Stimulated activated CD8-positive, alpha-beta memory T cell treated with anti-CD3 and anti-CD28 coated beads, Interleukin-4, amount 100 ng/mL, for 1 hour (primary cell): ENCODE results near the gene ORC2.
A peak's percentile ranks its signal among the peaks of the same experiment; 100 is the strongest.
"Not testable (repeated sequence)": the region's sequence is repeated elsewhere in the genome, so short reads cannot be mapped to it uniquely, and the experiment has no call there.

Experiments used
- DNase-seq, 2 donors: peaks; one replicate each; pipeline ENCODE4 v3.0.0-alpha.2; 2020; ENCODE audit warnings: low read depth in 2 of 2, low spot score in 1 of 2

Gene ORC2

DNA sequence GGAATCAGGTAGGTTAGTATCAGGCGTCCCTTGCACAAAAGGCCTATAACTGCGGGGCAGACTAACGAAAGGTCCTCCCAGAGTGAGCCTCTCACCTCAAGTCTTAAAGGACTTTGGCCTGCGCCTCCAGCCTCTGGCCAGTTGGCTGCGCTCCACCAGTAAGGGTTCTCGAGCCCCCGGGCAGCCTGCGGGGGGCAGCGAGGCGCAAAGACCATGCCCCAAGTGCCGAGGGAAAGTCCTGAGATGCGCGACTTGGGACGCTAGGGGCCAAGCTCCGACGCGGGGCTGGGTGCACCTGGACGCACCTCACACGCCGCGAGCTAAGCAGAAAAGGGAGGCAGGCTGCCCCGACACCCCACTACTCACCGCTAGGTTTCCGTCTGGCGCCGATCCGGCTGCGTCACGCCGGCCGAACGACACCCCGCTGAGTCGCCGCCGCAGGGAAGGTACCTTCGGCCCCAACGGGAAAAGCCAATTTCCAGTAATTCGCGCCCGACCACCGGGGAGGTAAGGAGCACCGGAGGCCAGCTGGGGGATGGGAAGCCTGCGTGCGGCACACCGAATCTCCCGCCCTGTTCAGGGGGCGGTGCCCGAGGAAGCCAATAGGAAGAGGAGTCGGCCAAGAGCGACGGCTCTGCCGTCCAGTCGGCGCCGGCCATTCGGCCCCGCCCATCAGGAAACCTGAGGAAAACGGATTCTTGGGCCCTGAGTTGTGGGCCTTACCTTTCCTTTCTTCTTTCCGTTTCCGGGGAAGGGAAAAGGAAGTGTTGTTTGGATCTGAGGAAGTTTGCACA lies at the start of gene ORC2:
Gene ORC2, minus strand, starts transcription at position 537 of the 794 bp plus-strand sequence. CDS start 5,537 bp downstream, outside the sequence.
- peak; percentile 75 to 86 for DNase-seq

DNA sequence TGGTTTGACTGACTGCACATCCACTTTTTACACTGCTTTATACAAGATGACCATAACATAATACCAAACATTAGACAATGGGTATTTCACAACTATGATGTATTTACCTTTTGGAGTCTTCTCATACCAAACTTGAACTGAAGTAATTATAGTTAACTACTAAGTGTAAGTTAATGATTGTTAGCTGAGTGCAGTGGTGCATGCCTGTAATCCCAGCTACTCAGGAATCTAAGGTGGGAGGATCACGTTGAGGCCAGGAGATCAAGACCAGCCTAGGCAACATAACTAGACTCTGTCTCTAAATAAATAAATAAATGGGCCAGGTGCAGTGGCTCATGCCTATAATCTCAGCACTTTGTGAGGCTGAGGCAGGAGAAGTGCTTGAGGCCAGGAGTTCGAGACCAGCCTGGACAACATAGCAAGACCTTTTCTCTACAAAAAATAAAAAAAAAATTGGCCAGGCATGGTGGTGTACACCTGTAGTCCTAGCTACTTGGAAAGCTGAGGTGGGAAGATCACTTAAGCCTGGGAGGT lies 44.9 kb upstream of the ORC2 start:
- no peak for DNase-seq

DNA sequence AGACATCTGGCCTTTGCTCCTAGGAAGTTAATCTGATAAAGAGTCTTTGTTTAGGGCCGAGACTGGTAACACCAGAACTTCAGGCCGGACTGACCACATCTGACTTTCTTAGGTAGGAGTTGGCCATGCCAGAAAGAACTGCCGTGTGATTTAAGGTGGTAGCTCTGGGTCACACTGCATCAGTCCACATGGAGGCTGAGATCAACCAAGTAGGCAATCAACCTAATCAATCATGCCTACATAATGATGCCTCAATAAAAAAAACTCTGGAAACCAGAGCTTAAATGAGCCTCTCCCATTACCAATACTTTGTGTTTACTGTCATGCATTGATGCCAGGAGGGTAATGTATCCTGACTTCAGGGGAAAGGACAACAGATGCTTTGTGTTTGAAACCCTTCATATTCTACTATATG lies 44.1 kb upstream of the ORC2 start:
- DNase-seq, result no peak

DNA sequence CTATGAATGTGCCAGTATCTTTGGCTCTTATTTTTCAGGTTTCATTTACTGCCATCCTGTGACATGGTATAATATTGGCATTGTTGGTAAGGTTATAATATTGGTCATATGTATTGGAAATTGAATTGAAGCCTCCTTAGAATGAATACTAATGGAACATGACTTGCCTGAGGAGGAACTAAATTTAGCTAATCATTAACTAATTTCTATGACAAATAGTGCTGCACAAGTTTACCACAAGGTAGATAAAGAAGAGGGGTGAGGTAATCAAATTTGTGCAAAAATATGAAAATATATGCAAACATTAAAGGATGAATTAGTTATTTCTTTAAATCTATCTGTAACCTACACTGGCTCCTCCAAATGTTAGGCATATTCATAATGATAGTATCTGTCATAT lies 43.2 kb upstream of the ORC2 start:
- no peak for DNase-seq

DNA sequence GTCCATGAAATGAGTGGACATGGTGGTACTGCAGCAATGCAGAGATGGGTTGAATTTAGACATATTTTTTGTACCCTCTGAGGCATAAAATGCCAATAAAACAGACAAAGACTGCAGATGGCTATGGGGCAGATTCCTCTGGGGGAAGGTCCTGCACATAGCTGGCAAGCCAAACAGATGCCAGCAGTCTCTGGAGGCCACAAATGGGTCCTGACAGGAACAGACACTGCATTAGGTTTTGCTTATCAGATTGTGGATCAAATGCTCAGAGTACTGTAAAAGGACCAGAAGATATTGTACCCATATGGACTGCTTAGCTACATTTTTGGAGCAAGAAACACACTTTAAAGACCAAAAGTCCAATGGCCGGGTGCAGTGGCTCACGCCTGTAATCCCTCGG lies 40.9 kb upstream of the ORC2 start:
- no peak for DNase-seq

DNA sequence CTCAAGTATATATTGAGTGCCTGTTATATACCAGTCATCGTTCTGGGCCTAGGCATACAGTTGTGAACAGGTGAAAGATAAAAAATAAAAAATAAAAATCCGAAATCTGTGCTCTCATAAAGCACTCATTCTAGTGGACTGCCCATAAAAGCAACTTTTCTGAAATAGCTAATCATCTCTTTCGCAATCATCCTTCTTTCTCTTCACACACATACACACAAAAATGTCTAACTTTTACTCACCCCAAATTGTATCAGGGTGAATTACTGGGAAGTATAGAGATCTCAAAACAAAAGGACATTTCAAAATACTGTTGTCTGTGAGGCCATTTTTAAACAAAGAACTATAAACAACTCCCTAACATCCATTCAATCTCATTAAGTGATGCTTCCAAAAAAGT lies 29.6 kb upstream of the ORC2 start:
- DNase-seq, result no peak

DNA sequence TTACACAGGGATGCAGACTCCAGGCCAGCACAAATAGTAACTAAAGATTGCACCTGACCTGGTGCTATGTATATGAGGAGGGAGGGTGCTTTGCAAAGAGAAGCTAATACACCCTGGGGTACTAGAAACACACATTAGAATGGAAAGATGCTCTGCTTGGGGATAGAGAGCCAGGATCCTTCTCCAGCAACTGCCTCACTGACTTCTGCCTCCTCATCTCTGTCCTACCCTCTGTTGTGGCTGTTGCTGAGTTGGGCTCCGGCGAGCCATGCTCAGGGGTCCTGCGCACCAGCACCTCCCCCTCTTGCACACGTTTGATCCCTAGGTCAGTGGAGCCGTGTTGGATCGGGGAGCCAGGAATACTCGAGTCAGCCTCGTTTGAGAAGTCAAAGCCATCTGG lies 23.7 kb upstream of the ORC2 start:
- no peak for DNase-seq

DNA sequence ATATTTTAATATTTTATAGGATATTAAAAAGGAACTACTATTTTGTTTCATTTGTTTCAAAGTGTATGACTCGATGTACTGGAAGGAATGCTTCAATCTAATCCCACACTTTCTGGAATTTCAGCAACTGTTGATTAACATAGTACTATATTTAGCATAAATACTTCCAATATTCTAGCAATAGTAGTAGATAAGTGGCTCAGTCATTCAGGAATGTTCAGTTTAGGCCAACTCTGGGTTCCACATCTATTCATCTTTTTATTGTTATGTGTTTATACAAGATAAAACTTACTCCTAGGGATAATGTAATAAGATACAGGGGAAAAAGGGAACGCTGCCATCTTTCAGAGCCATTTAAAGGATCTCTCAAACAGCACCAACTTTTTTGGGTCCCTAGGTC lies 22.3 kb upstream of the ORC2 start:
- no peak for DNase-seq

DNA sequence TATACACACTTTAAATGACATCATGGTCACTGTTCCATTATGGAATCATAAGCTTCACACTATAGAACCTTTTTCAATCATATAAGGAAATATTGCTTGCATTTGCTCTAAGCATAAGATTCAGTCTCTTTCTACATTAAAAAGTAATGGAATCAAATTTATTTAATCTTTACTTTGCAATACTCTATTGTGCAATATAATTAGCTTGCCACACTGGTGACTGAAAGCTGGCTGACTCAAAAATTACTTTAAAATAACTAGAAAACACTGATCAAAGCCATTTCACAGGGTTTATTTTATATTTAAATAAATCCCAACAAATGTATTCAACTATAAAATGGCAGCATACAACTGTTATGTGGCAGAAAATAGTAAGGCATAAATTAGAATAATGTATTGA lies 13.2 kb upstream of the ORC2 start:
- no peak for DNase-seq

DNA sequence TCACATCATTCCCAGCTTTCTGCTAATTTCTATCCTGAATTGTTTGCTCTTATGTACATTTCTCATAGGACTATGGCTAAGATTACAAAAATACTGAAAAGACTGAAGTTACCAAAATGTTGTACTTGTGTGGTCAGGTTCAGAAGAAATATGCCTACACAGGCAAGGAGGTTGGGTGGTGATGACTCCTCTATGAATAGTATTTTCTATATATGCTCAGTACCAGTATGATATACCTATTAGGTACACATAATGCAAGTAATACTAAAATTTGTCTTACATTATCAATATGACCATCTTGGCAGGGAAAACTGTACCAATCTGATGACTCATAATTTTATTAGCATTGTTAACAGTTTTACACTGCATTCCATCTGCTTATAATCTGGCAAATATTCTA lies 12.2 kb upstream of the ORC2 start:
- DNase-seq, result no peak

DNA sequence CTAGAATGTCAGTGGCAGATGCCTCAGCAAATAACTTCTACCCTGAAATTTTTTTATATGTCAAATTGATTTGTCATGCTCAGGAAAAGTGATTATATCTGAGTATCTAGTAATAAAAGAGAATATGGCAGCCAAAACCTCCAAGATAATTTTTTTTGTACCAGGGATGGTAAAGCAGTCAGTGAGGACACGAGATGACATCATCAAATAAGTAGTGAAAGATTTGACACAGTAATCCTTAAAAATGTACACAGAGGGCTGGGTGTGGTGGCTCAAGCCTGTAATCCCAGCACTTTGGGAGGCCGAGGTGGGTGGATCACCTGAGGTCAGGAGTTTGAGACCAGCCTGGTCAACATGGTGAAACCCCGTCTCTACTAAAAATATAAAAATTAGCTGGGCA lies 6.6 kb upstream of the ORC2 start:
- DNase-seq, result not testable (repeated sequence)

DNA sequence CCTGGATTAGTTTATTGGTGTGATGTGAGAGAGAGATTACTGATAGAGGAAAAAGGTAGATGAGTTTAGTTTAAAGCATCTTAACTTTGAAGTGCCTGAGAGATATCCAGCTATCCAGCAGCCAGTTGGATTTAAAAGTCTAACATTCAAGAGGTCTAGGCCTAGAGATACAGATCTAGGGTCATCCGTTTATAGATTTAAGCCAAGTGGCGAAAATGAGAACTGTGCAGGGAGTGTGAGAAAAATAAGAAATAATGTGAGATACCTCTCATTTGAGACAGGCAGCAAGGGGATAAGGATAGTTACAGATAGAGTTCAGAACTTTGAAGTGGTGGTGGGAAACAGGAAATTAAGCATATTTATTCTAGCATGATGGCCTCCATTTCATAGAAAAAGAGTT lies 5.3 kb upstream of the ORC2 start:
- no peak for DNase-seq

DNA sequence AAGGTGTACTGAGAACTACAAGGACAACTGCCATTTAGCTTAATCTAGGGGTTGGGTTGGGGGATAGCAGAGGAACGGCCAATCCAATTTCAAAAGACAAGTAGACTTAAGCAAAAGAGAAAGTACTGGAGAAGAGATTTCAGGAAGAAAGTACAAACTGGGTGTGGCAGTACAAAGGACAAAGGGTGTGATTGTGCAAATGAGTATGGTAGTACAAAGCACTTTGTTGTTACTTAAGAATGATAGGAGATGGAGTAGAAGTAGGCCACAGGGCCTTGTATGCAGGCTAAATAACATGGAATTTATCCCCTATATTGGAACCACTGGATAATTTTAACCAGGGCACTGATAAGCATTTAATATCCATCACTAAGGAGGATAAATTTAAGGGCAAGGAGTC lies 4.7 kb upstream of the ORC2 start:
- no peak for DNase-seq

DNA sequence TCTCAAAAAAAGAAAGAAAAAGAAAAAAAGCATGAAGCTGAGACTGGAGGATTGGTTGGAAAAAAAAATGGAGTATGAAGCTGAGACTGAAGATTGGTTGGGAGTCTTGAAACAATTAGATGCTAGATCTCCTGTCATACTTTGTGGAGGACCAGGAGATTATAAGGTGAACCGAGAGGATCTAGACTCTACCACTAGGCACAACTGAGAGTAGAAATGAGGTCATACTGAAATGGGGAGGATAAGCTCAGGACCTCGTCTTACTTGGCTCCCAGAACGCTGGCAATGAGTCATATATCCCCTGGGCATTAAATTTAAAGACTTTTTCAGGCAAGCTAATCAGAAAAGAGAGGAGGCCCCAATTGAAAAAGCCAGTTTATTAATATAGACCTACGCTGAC lies 3.3 kb upstream of the ORC2 start:
- DNase-seq, result no peak

DNA sequence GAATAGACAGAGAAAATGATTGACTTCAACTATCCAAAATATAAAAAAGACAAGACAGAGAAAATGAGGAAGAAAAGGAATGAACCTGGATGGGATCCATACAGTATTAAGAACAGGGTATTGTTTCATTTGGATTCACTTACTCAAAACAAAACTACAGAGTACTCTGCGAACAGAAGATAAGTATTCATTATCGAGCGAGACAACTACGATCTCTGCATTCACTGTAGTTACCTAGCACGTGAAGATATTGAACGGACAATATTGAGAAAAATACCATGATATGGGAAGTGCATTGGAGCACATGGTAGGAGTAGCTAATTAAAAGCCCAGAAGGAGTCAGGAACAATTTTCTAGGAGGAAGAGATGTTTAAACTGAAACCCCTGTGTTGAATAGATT lies 1.0 kb upstream of the ORC2 start:
- DNase-seq, result no peak

DNA sequence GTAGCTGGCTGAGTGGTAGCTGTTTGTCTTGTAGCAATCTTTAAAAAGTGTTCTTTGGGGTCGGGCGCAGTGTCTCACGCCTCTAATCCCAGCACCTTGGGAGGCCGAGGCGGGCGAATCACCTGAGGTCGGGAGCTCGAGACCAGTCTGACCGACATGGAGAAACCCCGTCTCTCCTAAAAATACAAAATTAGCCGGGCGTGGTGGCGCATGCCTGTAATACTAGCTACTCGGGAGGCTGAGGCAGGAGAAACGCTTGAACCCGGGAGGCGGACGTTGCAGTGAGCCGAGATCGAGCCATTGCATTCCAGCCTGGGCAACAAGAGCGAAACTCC lies 425 bp upstream of the ORC2 start:
- DNase-seq, result not testable (repeated sequence)

DNA sequence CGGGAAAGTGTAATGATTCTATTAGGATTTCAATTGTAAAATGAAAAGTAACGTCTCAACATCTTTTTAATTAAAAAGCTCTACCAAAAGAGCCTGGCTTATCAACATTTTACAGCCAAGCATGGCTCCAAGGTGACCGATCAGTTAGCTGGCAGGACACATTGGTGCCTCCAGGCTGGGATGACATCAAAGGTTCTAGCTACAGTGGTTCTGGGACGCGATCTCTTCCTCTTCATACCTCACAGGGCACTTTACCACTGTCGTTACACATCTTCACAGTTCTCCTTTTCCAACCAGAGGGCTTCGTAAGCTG lies 693 bp downstream of the ORC2 start:
- DNase-seq, result no peak

DNA sequence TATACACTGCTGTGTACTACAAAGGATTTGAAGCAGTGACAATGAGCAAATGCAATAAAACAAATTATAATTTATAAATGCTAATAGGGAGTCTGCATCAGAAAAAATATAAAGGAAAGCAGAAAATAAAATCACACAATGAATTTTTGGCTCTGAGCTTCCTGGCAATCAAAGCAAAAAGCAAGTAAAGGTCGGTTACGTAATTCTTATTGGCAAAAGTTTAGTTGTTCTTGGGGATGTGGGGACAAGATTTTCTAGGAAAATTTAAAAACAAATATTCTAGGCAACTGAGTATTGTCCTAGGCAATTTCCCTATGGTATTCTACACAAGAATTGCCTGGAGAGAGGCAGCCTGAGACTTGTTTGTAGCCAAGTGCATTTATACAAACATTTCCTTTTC lies 1.8 kb downstream of the ORC2 start:
- DNase-seq, result no peak

DNA sequence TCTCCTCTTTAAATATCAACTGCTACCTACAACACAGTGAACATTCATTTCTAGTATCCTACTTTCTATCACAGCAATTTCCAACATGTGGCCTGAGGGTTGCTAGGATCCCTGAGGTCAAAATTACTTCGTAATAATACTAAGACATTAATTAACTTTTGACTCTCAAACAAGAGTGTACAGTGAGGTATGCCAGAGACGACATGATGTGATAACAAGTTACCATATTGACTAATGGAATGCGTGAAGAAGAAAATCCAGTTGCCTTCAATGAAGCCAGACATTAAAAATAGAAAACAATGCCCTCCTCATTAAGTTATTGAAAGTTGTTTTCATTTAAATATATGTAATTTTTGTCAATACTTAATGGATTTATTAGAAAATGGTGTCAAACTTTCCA lies 13.1 kb downstream of the ORC2 start:
- no peak for DNase-seq

DNA sequence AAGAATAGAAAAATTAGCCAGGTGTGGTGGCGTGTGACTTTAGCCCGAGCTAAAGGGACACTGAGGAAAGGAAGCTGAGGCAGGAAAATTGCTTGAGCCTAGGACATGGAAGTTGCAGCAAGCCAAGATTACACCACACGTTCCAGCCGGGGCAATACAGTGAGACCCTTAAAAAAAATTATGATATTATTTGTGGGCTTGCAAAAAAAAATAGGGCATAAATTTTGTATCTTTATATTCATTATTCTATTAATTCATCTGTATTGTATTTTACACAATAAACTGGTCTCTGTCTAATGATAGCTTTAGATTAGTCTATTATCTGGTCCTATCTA lies 18.1 kb downstream of the ORC2 start:
- DNase-seq, result no peak

DNA sequence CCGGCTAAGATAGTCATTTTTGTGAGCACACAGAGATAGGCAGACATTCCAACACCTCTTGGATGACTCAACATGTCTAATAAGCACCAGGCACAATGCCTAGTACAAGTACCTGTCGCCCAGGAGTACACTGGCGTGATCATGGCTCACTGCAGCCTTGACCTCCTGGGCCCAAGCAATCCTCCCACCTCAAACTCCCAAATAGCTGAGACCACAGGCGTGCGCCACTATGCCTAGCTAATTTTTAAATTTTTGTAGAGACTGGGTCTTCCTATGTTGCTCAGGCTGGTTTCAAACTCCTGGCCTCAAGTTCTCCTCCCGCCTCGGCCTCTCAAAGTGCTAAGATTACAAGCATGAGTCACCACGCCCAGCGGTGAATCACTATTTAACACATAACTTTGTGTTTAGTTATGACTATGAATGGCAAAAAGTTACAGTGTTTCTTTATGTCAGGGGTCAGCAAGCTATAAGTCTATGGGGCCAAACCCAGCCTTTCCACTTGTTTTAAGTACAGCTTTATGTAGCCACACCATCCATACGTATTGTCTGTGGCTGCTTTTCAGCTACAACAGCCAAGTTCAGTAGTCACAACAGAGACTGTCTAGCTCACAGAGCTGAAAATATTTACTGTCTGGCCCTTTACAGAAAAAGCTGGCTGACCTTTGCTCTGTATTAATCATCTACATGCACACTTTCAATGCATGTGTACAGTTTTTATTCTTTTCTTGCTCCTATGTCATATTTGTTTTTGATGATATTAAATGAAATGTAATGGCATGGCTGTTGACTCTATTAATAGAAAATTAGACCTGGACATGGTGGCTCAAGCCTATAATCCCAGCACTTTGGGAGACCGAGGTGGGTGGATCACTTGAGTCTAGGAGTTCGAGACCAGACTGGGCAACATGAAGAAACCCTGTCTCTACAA lies 18.7 kb downstream of the ORC2 start:
- no peak for DNase-seq

DNA sequence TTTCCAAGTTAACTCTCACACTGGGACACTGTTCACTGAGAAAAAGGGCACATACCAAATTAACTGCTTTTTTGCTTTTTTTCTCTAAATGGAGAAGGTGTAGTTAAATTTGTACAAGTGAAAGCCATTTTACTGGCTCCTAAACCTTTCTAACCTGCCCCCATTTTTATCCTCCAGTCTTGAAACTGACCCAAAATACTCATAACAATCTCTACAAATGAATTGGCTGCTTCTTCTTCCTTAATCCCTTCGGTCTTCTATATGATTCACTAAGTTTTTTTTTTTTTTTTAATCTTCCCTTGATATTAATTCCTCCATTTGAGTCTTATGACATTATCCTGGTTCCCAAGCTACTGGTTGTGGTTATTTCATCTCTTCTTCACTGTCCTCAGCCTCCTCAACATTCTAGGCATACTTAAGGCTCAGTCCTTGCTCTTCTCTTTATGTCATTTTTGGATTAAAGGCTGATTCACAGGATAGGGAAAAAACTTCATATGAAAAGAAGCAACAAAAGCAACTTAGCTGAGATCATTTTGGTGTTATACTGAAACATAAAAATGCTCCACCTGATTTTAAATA lies 19.8 kb downstream of the ORC2 start:
- DNase-seq, result no peak
